Activated CD8-positive, alpha-beta T cell treated with anti-CD3 and anti-CD28 coated beads for 36 hours (primary cell): ENCODE measurements around the gene FBLN1. TPM values are rescaled to one million over a fixed set of nuclear protein-coding genes. Genes with fewer than 3 reads are reported as not detected.
"Not testable (repeated sequence)": the region's sequence is repeated elsewhere in the genome, so short reads cannot be mapped to it uniquely, and the experiment has no call there.

Experiments used
- ATAC-seq: fragments of 200-7000 bp; cut with Tn5 transposase; one replicate; pipeline ENCODE4 v1.10.0; 2021; ENCODE audit warnings: mild to moderate bottlenecking, moderate library complexity
- CTCF ChIA-PET: fragments of 350-600 bp; sonication (Branson Sonifier 250); formaldehyde crosslinking; loops from one replicate; lab custom pipeline; 2021; ENCODE audit warnings: antibody characterized with exemption; lab: Charles Lee
- POLR2A ChIA-PET: fragments of 350-600 bp; sonication (Branson Sonifier 250); formaldehyde crosslinking; loops from one replicate; lab custom pipeline; 2021; ENCODE audit warnings: antibody characterized with exemption; lab: Charles Lee
- DNase-seq: peaks from one replicate; pipeline ENCODE4 v3.0.0-alpha.2; 2020
- H3K27ac Mint-ChIP-seq: one replicate; pipeline ENCODE4 v1.8.0; 2021; ENCODE audit warnings: mild to moderate bottlenecking, mixed read lengths
- H3K27me3 Mint-ChIP-seq: one replicate; pipeline ENCODE4 v1.8.0; 2021; ENCODE audit warnings: mixed read lengths
- H3K36me3 Mint-ChIP-seq: one replicate; pipeline ENCODE4 v1.8.0; 2021; ENCODE audit warnings: low read depth, mixed read lengths
- H3K4me1 Mint-ChIP-seq: one replicate; pipeline ENCODE4 v1.8.0; 2021; ENCODE audit warnings: low read depth, mixed read lengths
- H3K4me3 Mint-ChIP-seq: one replicate; pipeline ENCODE4 v1.8.0; 2021; ENCODE audit warnings: mild to moderate bottlenecking, moderate library complexity, mixed read lengths
- H3K9me3 Mint-ChIP-seq: one replicate; pipeline ENCODE4 v1.8.0; 2021; ENCODE audit warnings: mixed read lengths
- CTCF ChIP-seq: fragments of 200-600 bp; IDR thresholded peaks from one replicate; pipeline ENCODE4 v1.8.0; 2022; ENCODE audit warnings: antibody characterized with exemption, mild to moderate bottlenecking
- intact Hi-C: fragments of 100-400 bp; cut with micrococcal nuclease; formaldehyde crosslinking; loops from one replicate; pipeline ENCODE4 v1.10.0; 2022
- total RNA-seq, 2 experiments: library from RNA; stranded (reverse); gene quantifications; one replicate each; pipeline ENCODE4 v1.2.3, GENCODE V29; 2021

FBLN1 gene
- total RNA-seq, 2 experiments from 2014 or later, result 0.56 TPM; not detected in 1

GRCh38 chr22:45602004-45602733 lies 99.5 kb downstream of the FBLN1 start:
- POLR2A ChIA-PET, result interaction anchor here (0.6 kb wide), 1 partner anchor 1303 kb away, joined by 3 read pairs; no protein-coding TSS in a partner anchor
- CTCF ChIA-PET, result no interaction called here

DNA sequence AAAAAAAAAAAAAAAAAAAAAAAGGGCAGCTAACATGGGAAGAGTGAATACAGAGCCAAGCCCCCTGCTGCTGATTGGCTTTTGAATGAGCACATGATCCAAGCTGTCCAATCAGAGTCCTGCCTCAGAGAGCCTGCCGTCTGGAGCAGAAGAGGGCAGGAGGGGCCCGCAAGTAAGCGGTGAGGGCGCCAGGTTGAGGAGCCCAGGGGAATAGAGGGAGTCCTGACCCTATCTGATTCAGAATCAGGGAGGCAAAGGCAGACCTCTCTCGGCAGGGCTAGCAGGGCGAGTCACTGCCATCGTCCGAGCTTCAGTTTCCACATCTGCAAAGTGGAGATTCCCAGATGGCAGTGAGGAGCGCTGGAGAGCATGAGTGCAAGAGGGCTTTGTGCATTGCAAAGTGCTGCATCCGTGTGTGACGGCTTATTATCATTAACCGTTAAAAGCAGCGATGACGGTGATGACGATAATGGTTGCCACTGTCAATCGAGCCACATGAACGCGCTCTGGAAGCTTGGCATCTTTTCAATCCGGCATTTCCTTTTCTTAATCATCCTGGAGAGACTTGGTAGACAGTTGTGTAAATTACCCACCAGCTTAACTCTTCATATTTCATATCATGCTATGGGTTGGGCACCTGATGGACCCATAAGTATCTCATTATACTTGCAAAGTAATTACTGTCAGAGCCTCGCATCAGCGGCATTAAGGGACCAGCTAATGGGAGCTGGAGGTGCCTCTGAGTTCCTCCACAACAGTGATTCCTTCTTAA lies 100.3 kb downstream of the FBLN1 start:
- POLR2A ChIA-PET, result interaction anchor here (0.6 to 0.7 kb wide), 2 partner anchors 283 to 1302 kb away, joined by 3 read pairs; no protein-coding TSS in a partner anchor
- intact Hi-C loops, result no loop called here
- CTCF ChIA-PET, result no interaction called here

More at GRCh38 chr22:45602004-45602733, 99.5 kb downstream of the FBLN1 start:
- intact Hi-C loops, result no loop called here
- H3K9me3 Mint-ChIP-seq, result no peaks in the 10 kb centered on the region
- H3K36me3 Mint-ChIP-seq, result no peaks in the 10 kb centered on the region
- H3K4me1 Mint-ChIP-seq, result no peaks in the 10 kb centered on the region
- TF ChIP-seq CTCF, result no peak
- H3K4me3 Mint-ChIP-seq, result no peak overlapping the region
- DNase-seq, result no peak
- H3K27me3 Mint-ChIP-seq, result peaks cover 2% of the 10 kb centered on the region
- ATAC-seq, result no peak
- H3K27ac Mint-ChIP-seq, result no peak overlapping the region

GRCh38 chr22:45603619-45604018 lies 100.9 kb downstream of the FBLN1 start:
- no peak for ATAC-seq
- H3K27ac Mint-ChIP-seq, result no peak overlapping the region

More for the DNA sequence above, 100.3 kb downstream of the FBLN1 start:
- no peaks in the 10 kb centered on the region for H3K36me3 Mint-ChIP-seq
- H3K4me1 Mint-ChIP-seq, result no peaks in the 10 kb centered on the region
- peak; percentile 24 for DNase-seq
- no peak overlapping the region for H3K27ac Mint-ChIP-seq
- no peaks in the 10 kb centered on the region for H3K9me3 Mint-ChIP-seq
- no peak for TF ChIP-seq CTCF
- no peak overlapping the region for H3K4me3 Mint-ChIP-seq
- H3K27me3 Mint-ChIP-seq, result peaks cover 2% of the 10 kb centered on the region
- ATAC-seq, result no peak

DNA sequence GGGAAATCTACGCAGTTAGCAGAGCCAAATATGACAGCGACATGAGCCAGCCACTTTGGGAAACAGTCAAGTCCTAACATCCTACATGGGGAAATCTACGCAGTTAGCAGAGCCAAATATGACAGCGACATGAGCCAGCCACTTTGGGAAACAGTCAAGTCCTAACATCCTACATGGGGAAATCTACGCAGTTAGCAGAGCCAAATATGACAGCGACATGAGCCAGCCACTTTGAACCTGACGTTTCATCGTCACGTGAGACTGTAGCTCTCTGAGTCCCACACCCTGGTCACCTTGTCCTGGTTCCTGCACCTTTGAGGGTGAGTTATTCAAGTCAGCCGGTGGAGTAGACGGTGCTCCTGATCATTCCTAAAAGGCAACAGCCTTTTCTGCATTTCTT lies 105.4 kb downstream of the FBLN1 start:
- H3K4me1 Mint-ChIP-seq, ATAC-seq, intact Hi-C loops, H3K27ac Mint-ChIP-seq, CTCF ChIA-PET, DNase-seq, H3K36me3 Mint-ChIP-seq, H3K27me3 Mint-ChIP-seq, H3K9me3 Mint-ChIP-seq, H3K4me3 Mint-ChIP-seq, POLR2A ChIA-PET: not testable (repeated sequence)

More at GRCh38 chr22:45603619-45604018, 100.9 kb downstream of the FBLN1 start:
- TF ChIP-seq CTCF, result no peak
- ChIA-PET CTCF (interaction anchor here (0.7 kb wide), 1 partner anchor 311 kb away, joined by 3 read pairs; no protein-coding TSS in a partner anchor), POLR2A (interaction anchor here (0.7 kb wide), 1 partner anchor 282 kb away, joined by 3 read pairs; no protein-coding TSS in a partner anchor)
- no peak overlapping the region for H3K4me3 Mint-ChIP-seq
- intact Hi-C loops, result no loop called here
- H3K27me3 Mint-ChIP-seq, result peaks cover 2% of the 10 kb centered on the region
- H3K4me1 Mint-ChIP-seq, result peaks cover 1% of the 10 kb centered on the region
- H3K9me3 Mint-ChIP-seq, result no peaks in the 10 kb centered on the region
- DNase-seq, result no peak
- no peaks in the 10 kb centered on the region for H3K36me3 Mint-ChIP-seq

GRCh38 chr22:45608763-45609180 lies 106.1 kb downstream of the FBLN1 start:
- Mint-ChIP-seq H3K36me3 (no peaks in the 10 kb centered on the region), H3K4me1 (peaks cover 6% of the 10 kb centered on the region)
- POLR2A ChIA-PET, result interaction anchor here (0.6 kb wide), 1 partner anchor 72 kb away, joined by 3 read pairs; no protein-coding TSS in a partner anchor

More at GRCh38 chr22:45608763-45609180, 106.1 kb downstream of the FBLN1 start:
- intact Hi-C loops, result no loop called here
- peak; percentile 86 for ATAC-seq
- Mint-ChIP-seq H3K9me3 (no peaks in the 10 kb centered on the region), H3K4me3 (no peak overlapping the region), H3K27me3 (peaks cover 3% of the 10 kb centered on the region), H3K27ac (peak overlapping the region; percentile 63)
- CTCF ChIA-PET, result no interaction called here
- TF ChIP-seq CTCF, result no peak
- DNase-seq, result peak; percentile 45
